Measurements from ENCODE around the gene ENO3.

DNA sequence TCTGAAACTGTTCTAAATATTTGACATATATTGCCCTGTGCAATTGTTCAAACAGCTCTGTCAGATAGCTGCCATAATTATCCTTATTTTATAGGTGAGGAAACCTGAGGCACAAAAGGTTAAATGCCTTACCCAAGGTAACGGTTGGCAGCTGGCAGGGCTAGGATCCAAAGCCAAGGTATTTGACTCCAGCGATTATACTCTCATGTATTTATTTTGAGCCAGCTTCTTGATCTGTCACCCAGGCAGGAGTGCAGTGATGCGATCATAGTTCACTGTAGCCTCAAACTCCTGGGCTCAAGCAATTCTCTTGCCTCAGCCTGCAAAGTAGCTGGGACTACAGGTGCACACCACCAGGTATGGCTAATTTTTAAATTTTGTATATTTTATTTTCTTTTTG is 7.2 kb downstream of the ENO3 start:
- TF ChIP-seq POLR2AphosphoS5 (IDR thresholded peaks at IDR 0.05; ENCODE audit: low read depth, low read length) (no peak), POLR2A (IDR thresholded peaks at IDR 0.05; ENCODE audit: low read depth, low read length) (no peak), TAF1 (IDR thresholded peaks at IDR 0.05; ENCODE audit: low read depth, low read length) (no peak), SPI1 (IDR thresholded peaks at IDR 0.05; ENCODE audit: low read depth, low read length) (no peak), PAX5 (IDR thresholded peaks at IDR 0.05; ENCODE audit: insufficient read depth, low read length, severe bottlenecking) (no peak), POU2F2 (IDR thresholded peaks at IDR 0.05; ENCODE audit: low read depth, low read length) (no peak)
